Muscle layer of colon (tissue), 2 donors: Measurements from ENCODE around the gene WIPI1.

Experiments
- H3K27ac ChIP-seq: one replicate; pipeline ENCODE4 v1.7.0; 2013; ENCODE audit warnings: low read depth, mild to moderate bottlenecking, low read length, moderate library complexity
- H3K27me3 ChIP-seq, 2 donors: one replicate each; pipeline ENCODE4 v1.7.0; 2013; ENCODE audit warnings: low read length in 2 of 2, mild to moderate bottlenecking in 2 of 2; ENCODE audit not compliant: insufficient read depth in 2 of 2, control insufficient read depth in 1 of 2
- H3K36me3 ChIP-seq: one replicate; pipeline ENCODE4 v1.7.0; 2013; ENCODE audit warnings: mild to moderate bottlenecking, low read length; ENCODE audit not compliant: insufficient read depth
- H3K4me1 ChIP-seq: one replicate; pipeline ENCODE4 v1.7.0; 2013; ENCODE audit warnings: mild to moderate bottlenecking, low read length; ENCODE audit not compliant: insufficient read depth
- H3K4me3 ChIP-seq, 2 donors: one replicate each; pipeline ENCODE4 v1.7.0; 2013; ENCODE audit warnings: low read length in 2 of 2, low read depth in 1 of 2, mild to moderate bottlenecking in 1 of 2, moderate library complexity in 1 of 2
- H3K9ac ChIP-seq: one replicate; pipeline ENCODE4 v1.7.0; 2013; ENCODE audit warnings: low read length
- H3K9me3 ChIP-seq: one replicate; pipeline ENCODE4 v1.7.0; 2013; ENCODE audit warnings: mild to moderate bottlenecking, low read length
- donor health status: abdominal sarcoma.
- donor health status: Adenocarcinoma of cecum.

Gene WIPI1

GRCh38 chr17:68459037-68459639 is 1.8 kb upstream of the WIPI1 start:
- Histone ChIP-seq H3K4me3 (no peak overlapping the region), H3K4me1 (peaks cover 10% of the 10 kb centered on the region), H3K9ac (no peak overlapping the region), H3K36me3 (no peaks in the 10 kb centered on the region), H3K27me3 (no peaks in the 10 kb centered on the region), H3K27ac (no peak overlapping the region), H3K9me3 (no peaks in the 10 kb centered on the region)

DNA sequence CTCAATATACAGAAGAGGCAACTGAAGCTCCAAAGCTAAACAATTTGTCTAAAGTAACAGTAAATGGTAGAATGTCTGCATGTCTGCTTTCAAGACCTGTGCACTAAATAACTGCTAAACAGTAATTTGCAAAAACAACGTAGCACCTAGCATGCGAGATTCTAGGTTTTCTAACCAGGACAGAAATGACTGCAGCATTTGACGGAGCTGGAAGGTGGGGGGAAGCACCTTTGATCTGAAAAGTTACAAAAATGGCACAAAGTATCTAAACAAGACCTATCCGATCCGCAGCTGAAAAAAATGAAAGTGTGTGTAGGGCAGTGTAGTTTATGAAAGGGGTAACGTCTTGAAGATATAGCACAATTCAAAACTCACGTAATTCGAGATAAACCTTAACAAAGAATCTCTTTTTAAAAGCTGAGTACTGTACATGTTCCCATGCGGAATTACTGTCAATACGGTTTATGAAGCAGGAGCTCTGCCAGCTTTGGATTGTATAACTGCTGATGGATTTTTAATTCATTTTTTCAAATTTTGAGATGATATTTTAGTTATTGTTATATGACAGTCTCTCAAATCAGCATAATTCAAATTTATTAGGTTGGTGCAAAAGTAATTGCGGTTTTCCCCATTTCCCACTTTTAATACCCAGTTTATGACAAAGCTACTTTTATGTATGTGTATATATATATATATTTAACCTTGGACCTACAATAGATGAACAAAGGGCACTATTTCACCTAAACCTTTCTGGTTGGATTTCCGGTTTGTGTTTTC is 1.2 kb upstream of the WIPI1 start:
- H3K9me3 ChIP-seq = no peaks in the 10 kb centered on the region
- H3K27ac ChIP-seq = peak overlapping the region; percentile 40
- H3K9ac ChIP-seq = peak overlapping the region; percentile 12
- H3K4me1 ChIP-seq = peaks cover 10% of the 10 kb centered on the region
- no peaks in the 10 kb centered on the region for H3K27me3 ChIP-seq
- H3K4me3 ChIP-seq = peak overlapping the region; percentile 40 to 56
- no peaks in the 10 kb centered on the region for H3K36me3 ChIP-seq

DNA sequence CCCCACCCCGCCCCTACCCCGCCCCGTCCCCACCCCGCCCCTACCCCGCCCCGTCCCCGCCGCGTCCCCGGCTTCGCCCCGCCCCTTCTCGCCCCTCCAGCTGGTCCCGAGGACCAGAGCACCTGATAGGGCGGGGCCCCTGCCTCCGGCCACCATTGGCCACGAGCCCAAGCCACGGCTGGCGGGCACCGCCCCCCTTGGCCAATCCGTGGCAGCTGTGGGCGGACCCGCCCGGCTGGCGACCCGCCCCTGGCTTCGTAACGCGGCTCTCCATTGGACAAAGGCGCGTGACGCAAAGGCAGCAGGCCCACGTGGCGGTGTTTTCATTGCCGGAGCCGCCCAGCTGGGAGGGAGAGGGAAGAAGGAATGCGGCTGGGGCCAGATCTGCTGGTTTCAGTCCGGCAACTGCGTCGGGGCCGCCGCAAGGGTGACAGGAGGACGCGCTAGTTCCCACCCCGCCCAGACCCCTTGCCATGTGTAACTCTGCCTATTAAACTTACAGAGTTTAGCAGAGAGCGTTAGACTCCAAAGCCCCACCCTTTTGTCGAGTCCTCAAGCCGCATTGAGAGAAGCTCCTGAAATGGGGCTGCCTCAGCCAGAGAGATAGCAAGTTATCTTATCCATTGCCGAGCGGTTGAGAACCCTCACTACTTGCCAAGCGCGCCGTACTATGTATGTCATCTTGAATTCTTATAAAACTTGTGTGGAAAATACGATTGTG is 403 bp upstream of the WIPI1 start:
- H3K4me1 ChIP-seq = peaks cover 10% of the 10 kb centered on the region
- peak overlapping the region; percentile 40 to 56 for H3K4me3 ChIP-seq
- H3K36me3 ChIP-seq = peaks cover 1% of the 10 kb centered on the region
- no peaks in the 10 kb centered on the region for H3K27me3 ChIP-seq
- H3K9me3 ChIP-seq = no peaks in the 10 kb centered on the region
- peak overlapping the region; percentile 40 for H3K27ac ChIP-seq
- H3K9ac ChIP-seq = peak overlapping the region; percentile 12

- peaks cover 10% of the 10 kb centered on the region for H3K4me1 ChIP-seq
- peak overlapping the region; percentile 91 for H3K27ac ChIP-seq
- H3K27me3 ChIP-seq = no peaks in the 10 kb centered on the region
- peaks cover 11% of the 10 kb centered on the region for H3K36me3 ChIP-seq
- no peaks in the 10 kb centered on the region for H3K9me3 ChIP-seq
- H3K9ac ChIP-seq = peak overlapping the region; percentile 16
- peak overlapping the region; percentile 60 to 65 for H3K4me3 ChIP-seq
Observed at GRCh38 chr17:68456339-68457167, 743 bp downstream of the WIPI1 start.

GRCh38 chr17:68455901-68456338 is 1.4 kb downstream of the WIPI1 start:
- H3K4me3 ChIP-seq = peak overlapping the region in 1 of 2 donors; percentile 65
- H3K4me1 ChIP-seq = peaks cover 10% of the 10 kb centered on the region
- no peaks in the 10 kb centered on the region for H3K9me3 ChIP-seq
- H3K27me3 ChIP-seq = no peaks in the 10 kb centered on the region
- H3K9ac ChIP-seq = peak overlapping the region; percentile 12
- no peak overlapping the region for H3K27ac ChIP-seq
- H3K36me3 ChIP-seq = peaks cover 14% of the 10 kb centered on the region

GRCh38 chr17:68453991-68454665 is 3.2 kb downstream of the WIPI1 start:
- H3K9ac ChIP-seq = no peak overlapping the region
- H3K36me3 ChIP-seq = peaks cover 31% of the 10 kb centered on the region
- H3K27me3 ChIP-seq = no peaks in the 10 kb centered on the region
- H3K4me1 ChIP-seq = peaks cover 10% of the 10 kb centered on the region
- no peaks in the 10 kb centered on the region for H3K9me3 ChIP-seq
- H3K4me3 ChIP-seq = no peak overlapping the region
- no peak overlapping the region for H3K27ac ChIP-seq

DNA sequence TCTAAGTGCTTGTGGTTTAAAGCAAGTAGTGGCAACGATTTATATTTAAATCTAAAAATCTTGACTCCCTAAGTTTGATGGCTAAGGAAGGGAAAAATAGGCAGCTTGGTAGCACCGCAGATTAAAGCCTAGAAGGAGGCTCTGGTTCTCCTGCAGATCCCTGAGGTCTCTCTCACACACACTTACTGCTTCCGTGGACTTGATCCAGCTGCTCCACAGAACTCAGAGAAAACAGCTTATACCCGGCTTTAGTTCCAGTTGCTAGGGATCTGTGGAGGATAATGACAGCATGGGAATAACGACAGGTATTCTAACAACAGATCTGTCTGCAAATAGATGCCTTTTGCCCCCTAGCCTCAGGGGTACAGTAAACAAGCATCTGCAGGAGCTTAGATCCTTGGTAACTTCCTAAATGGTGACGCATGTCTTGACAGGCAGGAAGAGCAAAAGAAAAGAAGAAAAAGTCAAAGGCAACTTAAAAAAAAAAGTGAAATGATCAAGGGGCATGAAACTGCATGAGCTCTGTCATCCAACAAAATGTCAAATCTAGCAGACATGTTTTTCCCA is 4.5 kb downstream of the WIPI1 start:
- no peak overlapping the region for H3K27ac ChIP-seq
- H3K36me3 ChIP-seq = peaks cover 41% of the 10 kb centered on the region
- H3K4me3 ChIP-seq = no peak overlapping the region
- no peaks in the 10 kb centered on the region for H3K27me3 ChIP-seq
- no peaks in the 10 kb centered on the region for H3K9me3 ChIP-seq
- peaks cover 10% of the 10 kb centered on the region for H3K4me1 ChIP-seq
- H3K9ac ChIP-seq = no peak overlapping the region

GRCh38 chr17:68451670-68452354 is 5.5 kb downstream of the WIPI1 start:
- Histone ChIP-seq H3K9me3 (no peaks in the 10 kb centered on the region), H3K27ac (no peak overlapping the region), H3K36me3 (peaks cover 44% of the 10 kb centered on the region), H3K27me3 (no peaks in the 10 kb centered on the region), H3K4me3 (no peak overlapping the region), H3K4me1 (peaks cover 10% of the 10 kb centered on the region), H3K9ac (no peak overlapping the region)

- H3K27ac ChIP-seq = no peak overlapping the region
- no peaks in the 10 kb centered on the region for H3K9me3 ChIP-seq
- H3K27me3 ChIP-seq = no peaks in the 10 kb centered on the region
- peaks cover 4% of the 10 kb centered on the region for H3K4me1 ChIP-seq
- H3K4me3 ChIP-seq = no peak overlapping the region
- H3K9ac ChIP-seq = no peak overlapping the region
- peaks cover 53% of the 10 kb centered on the region for H3K36me3 ChIP-seq
Observed at GRCh38 chr17:68450801-68451200, 6.5 kb downstream of the WIPI1 start.

DNA sequence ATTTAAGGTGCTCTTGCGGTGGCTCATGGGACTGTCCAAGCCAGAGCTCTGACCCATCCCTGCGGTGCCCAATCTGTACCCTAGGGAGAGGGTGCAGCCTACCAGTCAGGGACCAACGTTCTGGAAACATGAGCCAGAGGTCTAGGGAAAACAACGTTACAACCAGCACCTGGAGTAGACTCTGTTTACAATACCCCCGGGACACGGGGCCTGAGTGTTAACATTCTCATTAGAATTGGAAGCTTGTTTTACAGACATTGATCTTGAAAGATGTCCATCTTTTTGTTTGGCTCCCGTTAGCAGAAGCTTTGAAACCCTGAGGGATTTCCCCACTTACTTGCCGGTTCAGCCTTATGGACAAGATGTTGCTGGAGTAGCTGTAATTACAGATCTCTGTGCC is 6.9 kb downstream of the WIPI1 start:
- no peak overlapping the region for H3K27ac ChIP-seq
- no peak overlapping the region for H3K4me3 ChIP-seq
- no peaks in the 10 kb centered on the region for H3K27me3 ChIP-seq
- no peaks in the 10 kb centered on the region for H3K9me3 ChIP-seq
- H3K36me3 ChIP-seq = peaks cover 53% of the 10 kb centered on the region
- no peak overlapping the region for H3K9ac ChIP-seq
- H3K4me1 ChIP-seq = no peaks in the 10 kb centered on the region
